ENCODE data around the gene CERS6.

CERS6 gene

GRCh38 chr2:168469281-168469988 is 13.4 kb downstream of the CERS6 start:
- no peak overlapping the region for H3K4me3 ChIP-seq (ENCODE audit: low read depth, low read length)
- TF ChIP-seq POLR2A (IDR thresholded peaks at IDR 0.05; ENCODE audit: extremely low read depth, insufficient read length), result no peak
- TF ChIP-seq MAX (IDR thresholded peaks at IDR 0.05; ENCODE audit: low read depth, low read length), result no peak
- TF ChIP-seq, protein P1, sequence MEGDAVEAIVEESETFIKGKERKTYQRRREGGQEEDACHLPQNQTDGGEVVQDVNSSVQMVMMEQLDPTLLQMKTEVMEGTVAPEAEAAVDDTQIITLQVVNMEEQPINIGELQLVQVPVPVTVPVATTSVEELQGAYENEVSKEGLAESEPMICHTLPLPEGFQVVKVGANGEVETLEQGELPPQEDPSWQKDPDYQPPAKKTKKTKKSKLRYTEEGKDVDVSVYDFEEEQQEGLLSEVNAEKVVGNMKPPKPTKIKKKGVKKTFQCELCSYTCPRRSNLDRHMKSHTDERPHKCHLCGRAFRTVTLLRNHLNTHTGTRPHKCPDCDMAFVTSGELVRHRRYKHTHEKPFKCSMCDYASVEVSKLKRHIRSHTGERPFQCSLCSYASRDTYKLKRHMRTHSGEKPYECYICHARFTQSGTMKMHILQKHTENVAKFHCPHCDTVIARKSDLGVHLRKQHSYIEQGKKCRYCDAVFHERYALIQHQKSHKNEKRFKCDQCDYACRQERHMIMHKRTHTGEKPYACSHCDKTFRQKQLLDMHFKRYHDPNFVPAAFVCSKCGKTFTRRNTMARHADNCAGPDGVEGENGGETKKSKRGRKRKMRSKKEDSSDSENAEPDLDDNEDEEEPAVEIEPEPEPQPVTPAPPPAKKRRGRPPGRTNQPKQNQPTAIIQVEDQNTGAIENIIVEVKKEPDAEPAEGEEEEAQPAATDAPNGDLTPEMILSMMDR (IDR thresholded peaks at IDR 0.05; ENCODE audit: low read depth, low read length), result no peak
- TF ChIP-seq MYC (IDR thresholded peaks at IDR 0.05; ENCODE audit: low read depth, low read length), result no peak
- DNase-seq (ENCODE audit: low read depth), result peak; percentile 87

DNA sequence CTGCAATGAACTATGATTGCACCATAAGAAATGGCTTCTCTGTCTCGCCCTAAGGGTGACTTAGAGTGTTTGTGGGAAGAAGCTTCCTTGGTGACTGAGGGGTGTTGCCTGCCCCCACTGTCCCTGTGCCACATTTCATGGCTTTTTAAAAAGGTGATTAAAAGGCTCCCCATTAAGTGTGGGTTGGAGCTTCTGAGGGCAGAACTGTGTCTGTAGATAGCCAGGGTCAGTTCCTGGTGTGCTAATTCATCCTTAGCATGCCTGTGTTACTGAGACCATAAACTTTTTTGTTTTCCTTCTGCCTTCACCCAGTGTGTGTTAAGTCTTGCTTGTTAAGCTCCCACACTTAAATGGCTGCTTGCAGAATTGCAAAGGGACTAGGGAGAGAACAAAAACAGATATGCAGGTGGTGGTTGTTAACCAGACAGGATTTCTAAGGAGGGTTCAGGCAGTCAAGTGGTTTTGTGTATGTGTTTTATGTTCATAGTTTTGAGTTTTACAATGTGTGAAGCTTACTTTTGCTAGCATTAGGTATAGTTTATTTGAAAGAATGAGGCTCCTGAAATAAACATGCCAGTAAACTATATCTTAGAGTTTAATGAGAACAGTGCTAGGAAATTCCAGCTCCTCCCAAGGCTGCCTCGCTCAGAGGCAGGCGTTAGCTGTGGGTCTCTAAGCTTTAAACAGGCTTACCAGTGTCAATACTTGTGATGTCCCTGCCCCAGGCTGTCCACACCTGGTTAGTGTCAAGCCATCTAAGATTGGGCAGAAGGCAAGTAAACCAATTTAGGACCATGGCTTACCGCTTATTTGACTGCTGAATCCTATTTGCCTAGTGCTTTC is 14.5 kb downstream of the CERS6 start:
- no peak overlapping the region for H3K4me3 ChIP-seq (ENCODE audit: low read depth, low read length)
- peak; percentile 79 for DNase-seq (ENCODE audit: low read depth)
- TF ChIP-seq POLR2A (IDR thresholded peaks at IDR 0.05; ENCODE audit: extremely low read depth, insufficient read length), result no peak
- no peak for TF ChIP-seq MYC (IDR thresholded peaks at IDR 0.05; ENCODE audit: low read depth, low read length)
- TF ChIP-seq MAX (IDR thresholded peaks at IDR 0.05; ENCODE audit: low read depth, low read length), result no peak
- TF ChIP-seq, protein P1 (IDR thresholded peaks at IDR 0.05; ENCODE audit: low read depth, low read length), result no peak

DNA sequence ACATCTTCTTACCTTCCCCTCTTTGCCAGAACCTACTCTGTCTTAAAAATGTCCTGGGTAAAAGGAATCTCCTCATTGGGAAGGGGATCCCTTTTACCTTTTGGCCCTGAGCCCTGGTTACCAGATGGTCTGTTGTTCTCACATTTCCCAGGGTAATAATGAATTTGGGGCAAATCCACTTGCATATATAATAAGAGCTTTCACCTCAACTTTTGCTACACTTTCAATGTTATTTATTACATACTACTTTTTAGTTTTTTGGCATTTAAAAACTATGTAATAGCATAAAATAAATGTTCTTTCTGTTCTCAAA is 15.0 kb downstream of the CERS6 start:
- TF ChIP-seq, protein P1 (IDR thresholded peaks at IDR 0.05; ENCODE audit: low read depth, low read length), result no peak
- no peak for TF ChIP-seq POLR2A (IDR thresholded peaks at IDR 0.05; ENCODE audit: extremely low read depth, insufficient read length)
- no peak for TF ChIP-seq MAX (IDR thresholded peaks at IDR 0.05; ENCODE audit: low read depth, low read length)
- TF ChIP-seq MYC (IDR thresholded peaks at IDR 0.05; ENCODE audit: low read depth, low read length), result no peak
- H3K4me3 ChIP-seq (ENCODE audit: low read depth, low read length), result no peak overlapping the region
- no peak for DNase-seq (ENCODE audit: low read depth)

DNA sequence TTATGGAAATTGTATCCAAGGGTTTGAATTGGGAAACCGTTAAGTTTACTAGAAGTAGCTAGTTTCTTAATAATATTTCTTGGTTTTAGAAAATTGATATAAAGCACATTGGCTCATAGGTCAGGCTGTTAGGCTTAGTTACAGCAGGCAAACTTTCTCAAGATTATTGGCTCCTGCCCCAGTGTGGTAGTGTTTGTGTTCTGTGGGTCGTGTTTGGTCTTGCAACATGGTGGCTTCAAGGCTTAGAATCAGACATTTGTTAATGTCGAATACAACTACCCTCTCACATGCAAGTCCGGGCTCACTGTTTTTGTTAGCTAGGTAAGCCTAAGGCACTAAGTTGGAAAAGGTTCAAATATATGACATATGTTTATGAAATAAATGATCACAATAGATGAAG is 19.6 kb downstream of the CERS6 start:
- no peak overlapping the region for H3K4me3 ChIP-seq (ENCODE audit: low read depth, low read length)
- TF ChIP-seq, protein P1 (IDR thresholded peaks at IDR 0.05; ENCODE audit: low read depth, low read length), result no peak
- TF ChIP-seq MAX (IDR thresholded peaks at IDR 0.05; ENCODE audit: low read depth, low read length) (no peak), MYC (IDR thresholded peaks at IDR 0.05; ENCODE audit: low read depth, low read length) (no peak), POLR2A (IDR thresholded peaks at IDR 0.05; ENCODE audit: extremely low read depth, insufficient read length) (no peak)
- no peak for DNase-seq (ENCODE audit: low read depth)

GRCh38 chr2:168478206-168478605 is 22.1 kb downstream of the CERS6 start:
- DNase-seq (ENCODE audit: low read depth), result no peak
- TF ChIP-seq MYC (IDR thresholded peaks at IDR 0.05; ENCODE audit: low read depth, low read length) (no peak), POLR2A (IDR thresholded peaks at IDR 0.05; ENCODE audit: extremely low read depth, insufficient read length) (no peak), MAX (IDR thresholded peaks at IDR 0.05; ENCODE audit: low read depth, low read length) (no peak)
- TF ChIP-seq, protein P1 (IDR thresholded peaks at IDR 0.05; ENCODE audit: low read depth, low read length), result no peak
- no peak overlapping the region for H3K4me3 ChIP-seq (ENCODE audit: low read depth, low read length)
